Ectodermal cell (in vitro differentiated cells): Measurements from ENCODE around the gene PACSIN1.

Source experiments
- H3K27ac ChIP-seq: 2 replicates; pipeline ENCODE4 v1.7.0; 2013; ENCODE audit warnings: mild to moderate bottlenecking, low read depth, low read length; ENCODE audit not compliant: insufficient read depth, poor library complexity, severe bottlenecking
- H3K27me3 ChIP-seq: 2 replicates; pipeline ENCODE4 v1.7.0; 2013; ENCODE audit warnings: mild to moderate bottlenecking, low read length; ENCODE audit not compliant: insufficient read depth, control insufficient read depth, poor library complexity, severe bottlenecking
- H3K36me3 ChIP-seq: one replicate; pipeline ENCODE4 v1.7.0; 2013; ENCODE audit warnings: low read length; ENCODE audit not compliant: control insufficient read depth, insufficient read depth
- H3K4me1 ChIP-seq: one replicate; pipeline ENCODE4 v1.7.0; 2013; ENCODE audit warnings: low read length; ENCODE audit not compliant: control insufficient read depth, insufficient read depth
- H3K4me3 ChIP-seq: 2 replicates; pipeline ENCODE4 v1.7.0; 2013; ENCODE audit warnings: low read depth, low read length, control low read depth; ENCODE audit not compliant: insufficient read depth
- H3K9me3 ChIP-seq: 2 replicates; pipeline ENCODE4 v1.7.0; 2013; ENCODE audit warnings: mild to moderate bottlenecking, low read length, moderate library complexity; ENCODE audit not compliant: control insufficient read depth
- WGBS, 2 experiments: methylation state at CpG; one replicate each; pipeline ENCODE4 v1.1.7; 2013; ENCODE audit warnings: missing lambda C conversion rate in 2 of 2; 5-methylcytosine and 5-hydroxymethylcytosine counted together

PACSIN1 gene

DNA sequence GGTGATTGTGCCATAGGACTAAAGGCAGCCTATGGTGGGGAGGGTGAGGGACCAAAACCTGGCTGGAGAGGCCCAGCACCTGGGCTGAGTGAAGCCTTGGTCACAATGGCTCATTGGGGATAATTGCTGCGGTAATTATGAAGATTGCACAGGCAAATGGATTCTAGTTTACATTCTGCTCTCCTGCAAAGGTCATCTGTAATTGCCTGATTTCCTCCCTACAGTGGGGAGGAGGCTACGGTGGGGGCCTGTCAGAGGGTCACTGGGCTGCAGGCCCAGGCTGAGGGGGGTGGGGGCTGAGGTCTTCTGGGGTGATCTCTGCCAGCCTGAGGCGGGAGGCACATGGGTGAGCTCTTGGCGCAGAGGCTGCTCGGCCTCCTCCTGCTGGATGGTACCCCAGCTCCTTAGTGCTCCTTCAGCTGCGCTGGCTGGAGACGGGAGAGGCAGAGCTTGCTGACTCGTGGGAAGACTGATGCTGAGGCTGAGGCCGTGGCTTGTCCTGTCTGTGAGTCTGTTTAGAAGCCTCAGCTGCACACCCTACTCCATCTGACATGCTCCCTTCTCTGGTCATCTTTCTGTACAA is 30.3 kb downstream of the PACSIN1 start:
- no peaks in the 10 kb centered on the region for H3K36me3 ChIP-seq
- no peak overlapping the region for H3K27ac ChIP-seq
- WGBS, 2 experiments, result 77 to 80% methylated on average over 9 of the region's 9 CpGs
- H3K4me3 ChIP-seq, result no peak overlapping the region
- H3K4me1 ChIP-seq, result no peaks in the 10 kb centered on the region
- peaks cover 2% of the 10 kb centered on the region for H3K9me3 ChIP-seq
- H3K27me3 ChIP-seq, result no peaks in the 10 kb centered on the region

DNA sequence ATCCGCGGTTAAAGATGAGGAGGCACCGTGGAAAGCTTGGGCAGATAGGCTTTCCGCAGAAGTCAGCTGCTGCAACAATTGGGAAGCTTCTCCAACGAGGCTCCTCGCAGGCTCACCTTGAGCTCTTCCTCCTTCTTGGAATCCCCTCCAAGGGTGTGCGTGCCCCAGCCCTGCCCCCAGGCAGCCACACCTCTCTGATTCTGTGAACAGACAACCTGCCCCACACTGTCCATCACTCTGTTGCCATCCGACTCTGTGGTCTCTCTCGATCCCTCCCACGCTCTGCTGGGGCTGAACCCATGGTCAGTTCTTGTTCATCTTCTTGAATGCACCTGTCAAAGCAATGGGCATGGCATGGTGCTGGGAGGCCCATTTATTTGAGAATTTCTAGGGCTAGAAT is 31.5 kb downstream of the PACSIN1 start:
- WGBS, 2 experiments, result 89 to 90% methylated on average over 10 of the region's 10 CpGs
- H3K27me3 ChIP-seq, result no peaks in the 10 kb centered on the region
- no peaks in the 10 kb centered on the region for H3K4me1 ChIP-seq
- H3K9me3 ChIP-seq, result peaks cover 2% of the 10 kb centered on the region
- no peak overlapping the region for H3K27ac ChIP-seq
- no peak overlapping the region for H3K4me3 ChIP-seq
- H3K36me3 ChIP-seq, result no peaks in the 10 kb centered on the region

DNA sequence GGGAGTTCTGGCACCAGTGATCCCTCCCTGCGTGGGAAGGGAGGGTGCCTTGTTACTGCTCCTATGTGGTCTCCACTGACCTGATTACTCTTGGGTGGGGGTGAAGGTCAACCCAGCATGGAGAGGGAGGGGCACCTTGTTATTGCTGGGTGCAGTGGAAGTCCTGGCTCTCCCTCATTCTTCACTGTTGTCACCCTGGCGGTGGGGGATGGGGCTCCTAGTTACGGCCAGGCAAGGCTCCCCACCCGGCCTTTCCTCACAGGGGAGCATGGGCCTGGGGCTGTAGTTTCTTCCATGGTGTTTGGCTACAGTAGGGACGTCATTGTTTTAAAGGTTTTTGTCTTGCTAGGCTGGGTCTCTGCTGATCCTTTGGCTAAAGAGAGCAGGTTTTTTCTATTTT is 40.8 kb downstream of the PACSIN1 start:
- H3K27ac ChIP-seq, result no peak overlapping the region
- no peaks in the 10 kb centered on the region for H3K4me1 ChIP-seq
- 39 to 42% methylated on average over 5 of the region's 5 CpGs for WGBS, 2 experiments
- no peaks in the 10 kb centered on the region for H3K27me3 ChIP-seq
- no peaks in the 10 kb centered on the region for H3K36me3 ChIP-seq
- no peaks in the 10 kb centered on the region for H3K9me3 ChIP-seq
- no peak overlapping the region for H3K4me3 ChIP-seq

DNA sequence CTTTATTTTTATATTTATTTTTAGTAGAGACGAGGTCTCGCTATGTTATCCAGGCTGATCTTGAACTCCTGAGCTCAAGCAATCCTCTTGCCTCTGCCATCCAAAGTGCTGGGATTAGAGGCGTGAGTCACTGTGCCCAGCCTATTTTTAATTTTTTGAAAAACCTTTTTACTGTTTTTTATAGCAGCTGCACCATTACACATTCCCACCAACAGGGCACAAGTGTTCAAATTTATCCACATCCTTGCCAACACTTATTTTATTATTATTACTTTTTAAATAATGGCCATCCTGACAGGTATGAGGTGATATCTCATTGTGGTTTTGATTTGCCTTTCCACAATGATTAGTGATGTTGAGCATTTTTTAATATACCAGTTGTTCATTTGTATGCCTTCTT is 42.5 kb downstream of the PACSIN1 start:
- peaks cover 8% of the 10 kb centered on the region for H3K4me1 ChIP-seq
- no peak overlapping the region for H3K27ac ChIP-seq
- WGBS, 2 experiments, result 93% methylated on average over 3 of the region's 3 CpGs
- H3K36me3 ChIP-seq, result no peaks in the 10 kb centered on the region
- H3K4me3 ChIP-seq, result no peak overlapping the region
- H3K27me3 ChIP-seq, result peaks cover 3% of the 10 kb centered on the region
- H3K9me3 ChIP-seq, result no peaks in the 10 kb centered on the region

DNA sequence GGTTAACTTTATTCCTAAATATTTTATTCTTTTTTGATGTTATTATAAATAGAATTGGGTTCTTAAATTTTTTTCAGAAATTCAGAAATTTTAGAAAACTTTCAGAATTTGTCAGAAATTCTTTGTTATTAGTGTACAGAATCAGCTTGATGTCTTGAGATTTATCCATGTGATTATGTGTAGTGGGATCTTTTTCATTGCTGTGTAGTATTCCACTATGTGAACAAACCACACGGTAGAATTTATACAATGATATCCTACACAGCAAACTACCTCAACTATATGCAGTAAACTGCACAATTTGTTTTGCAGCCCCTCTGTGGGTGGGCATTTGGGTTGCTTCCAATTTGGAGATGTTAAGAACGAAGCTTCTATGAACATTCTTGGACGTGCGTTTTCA is 43.9 kb downstream of the PACSIN1 start:
- Histone ChIP-seq H3K36me3 (no peaks in the 10 kb centered on the region), H3K4me1 (peaks cover 14% of the 10 kb centered on the region), H3K27ac (no peak overlapping the region), H3K4me3 (no peak overlapping the region), H3K9me3 (no peaks in the 10 kb centered on the region), H3K27me3 (peaks cover 13% of the 10 kb centered on the region)
- WGBS, 2 experiments, result 92 to 97% methylated on average over 3 to 4 of the region's 4 CpGs

DNA sequence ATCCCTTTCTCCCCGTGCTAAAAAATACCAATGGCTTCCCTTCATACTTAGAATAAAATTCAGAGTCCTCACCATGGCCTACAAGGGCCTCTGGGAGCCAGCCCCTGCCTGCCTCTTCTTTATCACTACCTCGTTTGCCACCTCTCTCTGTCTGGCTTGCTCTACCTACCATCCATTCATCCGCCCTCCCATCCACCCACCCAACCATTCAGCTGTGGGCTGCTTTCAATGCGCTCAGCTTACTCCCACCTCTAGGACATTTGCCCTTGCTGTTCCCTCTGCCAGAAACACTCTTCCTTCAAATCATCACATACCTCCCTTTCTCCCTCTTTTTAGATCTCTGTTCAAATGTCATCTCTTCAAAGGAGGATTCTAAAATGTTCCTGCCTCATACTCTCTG is 44.4 kb downstream of the PACSIN1 start:
- no peaks in the 10 kb centered on the region for H3K9me3 ChIP-seq
- WGBS, 2 experiments, result 92% methylated on average over 4 of the region's 4 CpGs
- no peak overlapping the region for H3K27ac ChIP-seq
- H3K36me3 ChIP-seq, result no peaks in the 10 kb centered on the region
- peaks cover 18% of the 10 kb centered on the region for H3K27me3 ChIP-seq
- H3K4me1 ChIP-seq, result peaks cover 19% of the 10 kb centered on the region
- H3K4me3 ChIP-seq, result no peak overlapping the region

DNA sequence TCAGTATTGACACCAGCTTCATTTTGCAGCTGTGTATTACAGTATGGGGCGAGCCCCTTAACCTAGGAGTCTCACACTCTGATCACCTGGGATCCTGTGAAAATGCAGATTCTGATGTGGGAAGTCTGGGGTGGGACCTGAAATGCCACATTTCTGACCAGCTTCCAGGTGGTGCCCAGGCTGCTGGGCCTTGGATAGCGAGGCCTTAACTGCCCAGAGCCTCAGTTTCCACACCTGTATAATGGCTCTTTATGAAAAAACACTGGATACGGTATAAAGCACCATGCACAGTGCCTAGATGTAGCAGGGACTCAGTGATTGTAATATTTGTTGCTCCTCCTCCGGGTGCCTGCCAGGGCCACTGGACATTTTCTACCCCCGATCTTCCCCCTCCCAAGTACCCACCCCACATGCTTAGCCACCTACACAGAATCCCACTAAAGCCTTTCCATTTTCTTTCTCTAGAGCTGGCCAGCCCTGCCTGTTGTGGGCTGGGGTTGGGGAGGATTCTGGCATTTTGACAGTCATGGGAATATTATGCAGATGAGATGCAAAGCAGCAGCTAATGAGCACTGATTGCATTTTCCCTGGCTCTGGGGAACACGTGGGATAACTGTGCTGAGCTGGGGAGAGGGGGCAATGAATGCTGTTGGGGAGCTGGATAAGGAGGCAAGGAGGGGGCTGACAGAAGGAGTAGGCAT is 45.5 kb downstream of the PACSIN1 start:
- 87 to 90% methylated on average over 6 of the region's 6 CpGs for WGBS, 2 experiments
- no peaks in the 10 kb centered on the region for H3K36me3 ChIP-seq
- no peak overlapping the region for H3K4me3 ChIP-seq
- no peak overlapping the region for H3K27ac ChIP-seq
- peaks cover 27% of the 10 kb centered on the region for H3K27me3 ChIP-seq
- H3K9me3 ChIP-seq, result no peaks in the 10 kb centered on the region
- peaks cover 25% of the 10 kb centered on the region for H3K4me1 ChIP-seq

DNA sequence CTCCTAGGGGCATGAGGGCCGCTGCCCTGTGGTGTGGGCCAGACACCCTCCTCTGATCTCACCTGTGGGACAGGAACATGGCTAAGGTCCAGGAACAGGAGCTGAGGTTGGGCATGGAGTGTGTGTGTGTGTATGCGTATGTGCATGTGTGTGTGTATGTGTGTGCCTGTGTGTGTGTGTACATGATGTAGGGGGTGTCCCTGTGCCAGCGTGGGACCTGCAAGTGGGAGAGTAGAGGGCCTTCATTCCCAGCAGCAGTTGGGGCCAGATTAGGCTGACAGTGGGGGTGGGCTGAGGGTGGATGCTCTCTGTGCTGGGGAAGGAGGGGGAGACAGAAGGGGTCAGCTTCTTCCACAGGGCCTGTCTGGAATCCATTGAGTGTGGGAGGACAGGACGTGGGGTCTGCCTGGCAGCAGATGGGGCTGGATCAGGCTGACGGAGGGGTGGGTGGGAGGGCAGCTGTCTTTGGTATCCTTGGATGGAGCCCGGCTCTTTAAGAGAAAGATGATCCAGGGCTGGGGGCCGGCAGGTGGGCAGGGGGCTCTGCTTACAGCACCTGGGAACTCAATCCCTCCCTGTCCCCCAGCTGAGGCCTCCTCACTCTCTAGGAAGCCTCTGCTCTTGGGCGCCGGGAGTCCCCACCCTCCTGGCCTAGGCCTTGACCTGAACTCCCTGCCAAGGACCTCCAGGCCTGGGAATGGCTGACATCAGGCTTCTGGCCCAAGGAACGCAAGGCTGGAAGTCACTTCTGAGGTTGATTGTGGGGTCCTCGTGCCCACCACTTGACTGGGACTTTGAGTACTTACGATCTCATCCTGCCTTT is 46.2 kb downstream of the PACSIN1 start:
- Histone ChIP-seq H3K9me3 (no peaks in the 10 kb centered on the region), H3K4me1 (peaks cover 25% of the 10 kb centered on the region), H3K4me3 (no peak overlapping the region), H3K27me3 (peaks cover 27% of the 10 kb centered on the region), H3K27ac (no peak overlapping the region), H3K36me3 (no peaks in the 10 kb centered on the region)
- WGBS, 2 experiments, result 63 to 65% methylated on average over 12 of the region's 12 CpGs

DNA sequence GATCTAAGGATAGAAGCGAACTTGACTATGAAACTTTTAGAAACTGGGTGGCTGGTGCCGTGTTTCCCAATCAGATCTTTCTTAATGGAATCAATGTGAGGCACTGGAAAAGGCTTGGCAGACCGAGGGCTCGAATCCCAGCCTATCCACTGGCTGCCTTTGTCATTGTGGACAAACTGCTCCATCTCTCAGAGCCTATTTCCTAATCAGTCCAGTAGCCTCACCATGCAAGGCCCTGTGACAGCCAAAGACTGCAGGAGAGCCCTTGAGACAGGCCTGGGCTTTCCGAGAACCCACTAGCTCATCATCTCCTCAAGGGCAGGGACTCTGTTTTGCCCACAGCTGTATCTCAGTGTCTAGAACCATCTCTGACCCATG is 46.9 kb downstream of the PACSIN1 start:
- Histone ChIP-seq H3K27ac (no peak overlapping the region), H3K36me3 (no peaks in the 10 kb centered on the region), H3K4me3 (no peak overlapping the region), H3K27me3 (peaks cover 27% of the 10 kb centered on the region), H3K4me1 (peaks cover 25% of the 10 kb centered on the region), H3K9me3 (no peaks in the 10 kb centered on the region)
- 89 to 92% methylated on average over 5 of the region's 5 CpGs for WGBS, 2 experiments

DNA sequence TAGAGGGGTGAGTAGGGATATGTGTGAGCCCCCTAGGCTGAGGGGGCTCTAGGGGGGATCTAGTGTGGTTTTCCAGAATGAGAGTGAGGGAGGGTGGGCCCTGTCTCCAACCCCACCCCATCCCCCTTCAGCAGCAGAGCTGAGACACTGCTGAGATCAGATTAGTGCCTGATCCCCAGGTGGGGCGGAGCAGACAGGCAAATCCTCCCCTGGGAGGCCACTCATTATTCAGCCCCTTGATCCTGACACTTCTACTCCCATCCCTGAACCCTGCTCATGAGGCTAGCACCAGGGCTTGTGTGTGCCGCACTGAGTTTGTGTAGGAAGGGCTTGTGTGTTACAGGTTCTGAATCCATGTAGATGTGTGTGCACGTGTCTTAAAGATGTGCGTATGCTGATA is 47.8 kb downstream of the PACSIN1 start:
- 56 to 60% methylated on average over 4 of the region's 4 CpGs for WGBS, 2 experiments
- H3K9me3 ChIP-seq, result no peaks in the 10 kb centered on the region
- H3K4me1 ChIP-seq, result peaks cover 25% of the 10 kb centered on the region
- H3K4me3 ChIP-seq, result no peak overlapping the region
- no peak overlapping the region for H3K27ac ChIP-seq
- no peaks in the 10 kb centered on the region for H3K36me3 ChIP-seq
- H3K27me3 ChIP-seq, result peaks cover 27% of the 10 kb centered on the region
